ENCODE data around the gene PRPF6. TPM values are rescaled to one million over a fixed set of nuclear protein-coding genes. Genes with fewer than 3 reads are reported as not detected.

Gene PRPF6
- total RNA-seq, 1 donor from 2014 or later = 48.4 TPM

DNA sequence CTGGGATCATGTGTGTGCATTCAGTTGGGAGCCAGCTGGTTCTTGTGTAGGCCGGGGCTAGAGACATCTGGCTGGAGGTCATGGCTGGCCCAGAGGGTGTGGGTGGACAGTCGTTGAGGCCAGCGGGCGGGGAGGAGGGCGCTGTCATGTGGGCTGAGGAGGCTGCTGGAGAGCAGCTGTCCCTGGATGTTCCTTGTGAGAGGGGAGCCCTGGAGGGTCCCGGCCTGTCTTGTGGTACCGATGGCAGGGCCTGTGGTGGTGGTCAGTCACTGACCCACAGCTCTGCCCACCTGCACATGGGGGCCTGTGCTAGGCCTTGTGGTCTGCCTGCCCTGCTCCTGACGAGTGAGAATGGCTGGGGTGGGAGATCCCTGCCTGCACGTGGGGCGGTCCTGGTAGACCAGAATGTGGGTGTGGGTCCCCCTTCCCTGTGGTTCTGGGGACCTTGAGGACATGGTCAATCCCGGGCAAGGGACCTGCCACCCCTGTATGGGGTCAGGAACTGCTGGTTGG lies 53.1 kb downstream of the PRPF6 start:
- FAIRE-seq = no peak
- Histone ChIP-seq H3K4me3 (ENCODE audit: low read depth, low read length) (no peak overlapping the region), H3K27me3 (ENCODE audit: control insufficient read depth, insufficient read depth, low read length) (no peaks in the 10 kb centered on the region), H3K36me3 (ENCODE audit: control insufficient read depth, insufficient read depth, low read length) (peaks cover 15% of the 10 kb centered on the region)
- no peak for DNase-seq (ENCODE audit: low read depth)
- no peak for TF ChIP-seq CTCF (IDR thresholded peaks at IDR 0.05; ENCODE audit: insufficient read depth, low read length, severe bottlenecking)

DNA sequence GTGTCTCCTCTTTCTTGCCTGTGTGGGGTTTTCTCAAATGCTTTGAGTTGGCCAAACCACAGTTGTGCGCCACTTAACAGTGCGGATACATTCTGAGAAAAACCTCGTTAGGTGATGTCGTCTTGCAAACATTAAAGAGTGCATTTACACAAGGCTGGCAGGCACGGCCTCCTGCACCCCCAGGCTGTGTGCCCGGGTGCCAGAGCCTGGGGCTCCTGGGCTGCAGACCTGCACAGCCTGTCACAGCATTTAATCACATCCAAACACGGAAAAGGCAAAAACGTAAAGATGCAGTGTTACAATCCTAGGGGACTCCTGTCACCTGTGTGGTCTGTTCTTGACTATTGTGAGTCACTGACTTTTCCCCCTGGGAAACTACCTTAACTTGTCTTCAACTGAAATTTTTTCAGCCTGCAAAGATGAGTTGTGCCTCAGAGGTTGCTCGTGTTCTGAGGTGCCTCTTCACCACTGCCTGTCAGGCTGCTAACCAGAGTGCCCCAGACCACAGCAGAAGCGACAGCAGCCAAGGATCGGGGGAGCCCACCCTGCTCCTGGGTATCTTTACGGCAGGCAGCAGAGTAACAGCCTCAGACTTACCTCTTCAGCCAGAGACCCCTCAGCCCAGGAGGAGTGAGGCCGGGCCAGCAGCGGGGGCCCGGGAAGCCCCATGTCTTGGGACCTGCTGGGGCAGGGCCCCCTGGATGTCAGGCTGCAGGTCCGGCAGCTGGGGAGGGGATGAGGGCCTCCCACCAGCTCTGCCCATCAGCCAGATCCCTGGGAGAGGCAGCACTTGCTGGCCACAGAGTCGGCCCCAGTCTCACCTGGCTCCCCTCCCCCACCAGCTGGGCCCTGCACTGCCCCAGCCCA lies 54.4 kb downstream of the PRPF6 start:
- TF ChIP-seq CTCF (IDR thresholded peaks at IDR 0.05; ENCODE audit: insufficient read depth, low read length, severe bottlenecking) = no peak
- Histone ChIP-seq H3K27me3 (ENCODE audit: control insufficient read depth, insufficient read depth, low read length) (no peaks in the 10 kb centered on the region), H3K36me3 (ENCODE audit: control insufficient read depth, insufficient read depth, low read length) (peaks cover 9% of the 10 kb centered on the region), H3K4me3 (ENCODE audit: low read depth, low read length) (no peak overlapping the region)
- no peak for FAIRE-seq
- no peak for DNase-seq (ENCODE audit: low read depth)

DNA sequence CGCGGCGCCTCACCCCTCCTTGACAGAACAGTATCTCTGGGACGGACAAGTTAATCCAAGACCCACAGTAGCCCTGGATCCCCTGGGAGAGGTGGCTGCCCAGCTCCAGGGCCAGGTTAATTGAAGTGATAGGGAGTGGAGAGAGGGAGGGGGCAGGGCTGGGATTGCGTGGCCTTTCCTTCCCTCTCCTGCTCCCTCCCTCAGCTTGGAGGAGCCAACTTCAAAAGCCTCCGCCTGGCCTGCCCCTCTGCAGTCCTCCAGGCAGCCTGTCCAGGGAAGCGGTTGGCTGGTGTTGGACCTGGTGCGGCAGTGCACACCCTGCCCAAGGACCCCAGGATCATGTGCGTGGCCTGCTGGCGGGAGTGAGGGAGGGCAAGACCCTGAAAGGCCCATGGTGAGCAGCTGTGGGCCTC lies 55.0 kb downstream of the PRPF6 start, which contains the start of gene C20orf204:
TSS of gene C20orf204 (plus strand) at position 250 of the 413 bp plus-strand sequence. CDS start at position 392, 142 bp downstream.
- no peak for DNase-seq (ENCODE audit: low read depth)
- Histone ChIP-seq H3K4me3 (ENCODE audit: low read depth, low read length) (no peak within 1 kb of the TSS), H3K27me3 (ENCODE audit: control insufficient read depth, insufficient read depth, low read length) (peaks cover 1% of the 10 kb centered on the region), H3K36me3 (ENCODE audit: control insufficient read depth, insufficient read depth, low read length) (peaks cover 7% of the 10 kb centered on the region)
- FAIRE-seq = no peak
- TF ChIP-seq CTCF (IDR thresholded peaks at IDR 0.05; ENCODE audit: insufficient read depth, low read length, severe bottlenecking) = no peak

DNA sequence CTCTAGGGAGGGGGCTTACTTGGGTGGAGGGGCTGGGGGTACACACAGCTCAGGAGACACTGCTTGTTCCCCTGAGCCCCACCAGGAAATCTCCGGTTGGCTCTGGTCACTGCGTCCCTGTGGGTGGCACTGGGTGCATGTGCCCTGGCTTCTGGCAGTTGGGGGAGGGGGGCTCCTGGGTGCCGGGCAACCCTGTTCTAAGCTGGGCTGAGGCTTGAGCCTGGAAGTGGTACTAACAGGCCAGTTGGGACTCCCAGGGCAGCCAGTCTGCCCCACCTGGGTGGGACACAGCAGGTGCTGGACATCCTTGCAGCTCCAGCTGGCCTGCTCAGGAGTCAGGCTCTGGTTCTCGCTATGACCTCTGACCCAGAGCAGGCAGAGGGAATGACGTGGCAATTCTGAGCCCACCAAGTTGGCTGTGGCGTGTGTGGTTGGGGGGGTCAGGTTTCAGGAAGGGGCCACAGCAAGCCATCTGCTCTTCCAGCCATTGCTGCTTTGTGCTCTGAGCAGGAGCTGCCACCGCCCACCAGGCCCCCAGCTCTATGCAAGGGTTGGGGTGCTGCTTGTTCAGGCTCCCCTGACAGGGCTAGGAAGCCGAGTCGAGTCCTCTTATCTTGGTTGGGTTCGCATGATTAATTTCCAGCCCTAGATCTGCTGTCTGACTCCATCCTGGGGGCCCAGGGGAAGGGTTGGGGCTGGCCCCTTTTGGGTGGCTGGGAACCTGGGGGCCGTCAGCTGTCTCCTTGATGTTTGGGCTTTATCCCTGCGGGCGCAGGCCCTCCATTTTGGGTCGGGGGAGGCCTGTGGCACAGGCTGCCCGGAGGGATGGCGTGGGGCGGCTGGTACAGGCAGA lies 55.6 kb downstream of the PRPF6 start:
- peaks cover 1% of the 10 kb centered on the region for H3K27me3 ChIP-seq (ENCODE audit: control insufficient read depth, insufficient read depth, low read length)
- TF ChIP-seq CTCF (IDR thresholded peaks at IDR 0.05; ENCODE audit: insufficient read depth, low read length, severe bottlenecking) = no peak
- FAIRE-seq (no peak), DNase-seq (ENCODE audit: low read depth) (no peak)
- H3K36me3 ChIP-seq (ENCODE audit: control insufficient read depth, insufficient read depth, low read length) = peaks cover 7% of the 10 kb centered on the region
- H3K4me3 ChIP-seq (ENCODE audit: low read depth, low read length) = no peak overlapping the region

DNA sequence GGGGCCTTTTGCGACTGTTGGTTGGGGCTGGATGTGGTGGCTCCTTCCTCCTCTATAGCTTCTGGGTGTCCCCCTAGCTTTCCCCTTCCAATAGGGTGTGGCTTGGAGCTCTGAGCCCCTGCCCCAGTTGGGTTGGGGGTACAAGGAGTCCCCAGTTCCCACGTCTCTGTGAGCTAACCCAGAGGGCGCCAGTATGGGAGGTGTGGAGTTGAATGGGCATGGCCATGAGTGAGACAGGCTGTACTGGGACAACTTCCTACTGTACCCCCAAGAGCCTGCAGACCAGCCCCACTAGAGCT lies 56.2 kb downstream of the PRPF6 start:
- no peak for TF ChIP-seq CTCF (IDR thresholded peaks at IDR 0.05; ENCODE audit: insufficient read depth, low read length, severe bottlenecking)
- no peak overlapping the region for H3K4me3 ChIP-seq (ENCODE audit: low read depth, low read length)
- FAIRE-seq (no peak), DNase-seq (ENCODE audit: low read depth) (no peak)
- peaks cover 1% of the 10 kb centered on the region for H3K27me3 ChIP-seq (ENCODE audit: control insufficient read depth, insufficient read depth, low read length)
- peaks cover 3% of the 10 kb centered on the region for H3K36me3 ChIP-seq (ENCODE audit: control insufficient read depth, insufficient read depth, low read length)
